H9 (cell line): Measurements from ENCODE around the gene RAP1GAP2. TPM values are rescaled to one million over a fixed set of nuclear protein-coding genes. Genes with fewer than 3 reads are reported as not detected.

Experiments used
- DNase-seq: peaks from one replicate; pipeline ENCODE4 v3.0.0-alpha.2; 2017
- H2AFZ ChIP-seq: one replicate; pipeline ENCODE4 v1.6.1; 2013; ENCODE audit warnings: mild to moderate bottlenecking, low read length, control low read depth, moderate library complexity
- H2AK5ac ChIP-seq: 2 replicates; pipeline ENCODE4 v1.6.1; 2013; ENCODE audit warnings: low read length, control low read depth, mixed read lengths; ENCODE audit not compliant: insufficient read length
- H2BK120ac ChIP-seq: one replicate; pipeline ENCODE4 v1.6.1; 2013; ENCODE audit warnings: low read depth, mild to moderate bottlenecking, low read length, control low read depth, inconsistent platforms; ENCODE audit not compliant: poor library complexity, severe bottlenecking
- H2BK12ac ChIP-seq: 2 replicates; pipeline ENCODE4 v1.6.1; 2013; ENCODE audit warnings: low read length, control low read depth, mixed read lengths, low read depth; ENCODE audit not compliant: insufficient read length
- H2BK15ac ChIP-seq: 2 replicates; pipeline ENCODE4 v1.6.1; 2013; ENCODE audit warnings: low read depth, low read length, control low read depth
- H2BK20ac ChIP-seq: one replicate; pipeline ENCODE4 v1.6.1; 2013; ENCODE audit warnings: low read depth, mild to moderate bottlenecking, low read length, control low read depth, inconsistent platforms; ENCODE audit not compliant: poor library complexity, severe bottlenecking
- H2BK5ac ChIP-seq: 2 replicates; pipeline ENCODE4 v1.6.1; 2013; ENCODE audit warnings: low read length, control low read depth, mixed read lengths; ENCODE audit not compliant: insufficient read length
- H3K14ac ChIP-seq: 2 replicates; pipeline ENCODE4 v1.6.1; 2013; ENCODE audit warnings: low read length, control low read depth; ENCODE audit not compliant: insufficient read depth
- H3K18ac ChIP-seq: 2 replicates; pipeline ENCODE4 v1.6.1; 2013; ENCODE audit warnings: low read depth, mild to moderate bottlenecking, mixed read lengths, low read length, control low read depth; ENCODE audit not compliant: insufficient read length
- H3K23ac ChIP-seq: 2 replicates; pipeline ENCODE4 v1.6.1; 2013; ENCODE audit warnings: low read length, control low read depth, mixed read lengths, low read depth; ENCODE audit not compliant: insufficient read length
- H3K23me2 ChIP-seq: 2 replicates; pipeline ENCODE4 v1.6.1; 2013; ENCODE audit warnings: low read depth, mild to moderate bottlenecking, mixed read lengths, low read length, control low read depth; ENCODE audit not compliant: insufficient read length, poor library complexity, severe bottlenecking
- H3K27ac ChIP-seq: 2 replicates; pipeline ENCODE4 v1.5.1; 2013; ENCODE audit warnings: low read length, control low read depth, mixed read lengths, low read depth; ENCODE audit not compliant: insufficient read length
- H3K27me3 ChIP-seq: 2 replicates; pipeline ENCODE4 v1.6.1; 2013; ENCODE audit warnings: low read length, control low read depth, inconsistent platforms; ENCODE audit not compliant: insufficient read depth
- H3K4ac ChIP-seq: 2 replicates; pipeline ENCODE4 v1.6.1; 2013; ENCODE audit warnings: low read depth, mild to moderate bottlenecking, control low read depth, inconsistent platforms, low read length, moderate library complexity
- H3K4me1 ChIP-seq: 2 replicates; pipeline ENCODE4 v1.6.1; 2013; ENCODE audit warnings: low read length, control low read depth, inconsistent platforms; ENCODE audit not compliant: insufficient read depth
- H3K4me2 ChIP-seq: 2 replicates; pipeline ENCODE4 v1.6.1; 2013; ENCODE audit warnings: low read length, control low read depth, mixed read lengths; ENCODE audit not compliant: insufficient read length, insufficient read depth
- H3K56ac ChIP-seq: 2 replicates; pipeline ENCODE4 v1.6.1; 2013; ENCODE audit warnings: low read depth, mild to moderate bottlenecking, mixed read lengths, low read length, control low read depth; ENCODE audit not compliant: insufficient read length
- H3K79me1 ChIP-seq: 2 replicates; pipeline ENCODE4 v1.6.1; 2013; ENCODE audit warnings: low read depth, mild to moderate bottlenecking, moderate library complexity, low read length, control low read depth, inconsistent platforms; ENCODE audit not compliant: insufficient read depth, poor library complexity, severe bottlenecking
- H3K79me2 ChIP-seq: 2 replicates; pipeline ENCODE4 v1.6.1; 2013; ENCODE audit warnings: low read length, control low read depth, inconsistent platforms; ENCODE audit not compliant: insufficient read depth
- H3K9ac ChIP-seq: 2 replicates; pipeline ENCODE4 v1.6.1; 2013; ENCODE audit warnings: low read length, control low read depth, mixed read lengths; ENCODE audit not compliant: insufficient read length; ENCODE audit errors: extremely low read depth
- H3K9me3 ChIP-seq: one replicate; pipeline ENCODE4 v1.6.1; 2013; ENCODE audit warnings: low read depth, low read length, inconsistent platforms; ENCODE audit not compliant: control insufficient read depth
- H3T11ph ChIP-seq: one replicate; pipeline ENCODE4 v1.6.1; 2013; ENCODE audit warnings: mild to moderate bottlenecking, low read length, control low read depth, inconsistent platforms
- H4K20me1 ChIP-seq: one replicate; pipeline ENCODE4 v1.6.1; 2013; ENCODE audit not compliant: control insufficient read depth, insufficient read length, insufficient read depth
- H4K5ac ChIP-seq: 2 replicates; pipeline ENCODE4 v1.6.1; 2013; ENCODE audit warnings: low read depth, mild to moderate bottlenecking, mixed read lengths, low read length, control low read depth; ENCODE audit not compliant: insufficient read length
- H4K8ac ChIP-seq: replicated peaks from 2 replicates; pipeline ENCODE4 v1.6.1; 2013; ENCODE audit warnings: low read length, control low read depth, mixed read lengths, low read depth; ENCODE audit not compliant: insufficient read length
- H4K91ac ChIP-seq: 2 replicates; pipeline ENCODE4 v1.6.1; 2013; ENCODE audit warnings: low read depth, mild to moderate bottlenecking, moderate library complexity, mixed read lengths, low read length, control low read depth; ENCODE audit not compliant: insufficient read length
- H3K27ac Mint-ChIP-seq, 3 experiments: 2 replicates in 2 of 3; 3 replicates in 1 of 3; pipeline ENCODE4 v1.8.0; 2020 to 2021; ENCODE audit warnings: mixed read lengths in 3 of 3, mild to moderate bottlenecking in 1 of 3, moderate library complexity in 1 of 3
- H3K27me3 Mint-ChIP-seq: 2 replicates; pipeline ENCODE4 v1.8.0; 2021; ENCODE audit warnings: low read depth, mild to moderate bottlenecking, moderate library complexity, mixed read lengths
- H3K36me3 Mint-ChIP-seq, 3 experiments: 2 replicates in 2 of 3; 3 replicates in 1 of 3; pipeline ENCODE4 v1.8.0; 2020 to 2021; ENCODE audit warnings: low read depth in 3 of 3, mixed read lengths in 3 of 3; ENCODE audit not compliant: insufficient read depth in 1 of 3
- H3K4me1 Mint-ChIP-seq, 2 experiments: 2 replicates each; pipeline ENCODE4 v1.8.0; 2020; ENCODE audit warnings: mixed read lengths in 2 of 2
- H3K4me3 Mint-ChIP-seq, 2 experiments: 2 replicates in 1 of 2; 3 replicates in 1 of 2; pipeline ENCODE4 v1.8.0; 2020 to 2021; ENCODE audit warnings: mild to moderate bottlenecking in 2 of 2, mixed read lengths in 2 of 2, moderate library complexity in 1 of 2
- H3K9me3 Mint-ChIP-seq, 2 experiments: 2 replicates in 1 of 2; 3 replicates in 1 of 2; pipeline ENCODE4 v1.8.0; 2020; ENCODE audit warnings: mild to moderate bottlenecking in 2 of 2, mixed read lengths in 2 of 2, moderate library complexity in 1 of 2
- WGBS: extraction: QIAGEN DNeasy Blood & Tissue Kit; methylation state at CpG from one replicate; pipeline ENCODE4 v1.1.7; 2013; ENCODE audit warnings: missing lambda C conversion rate, low lambda C conversion rate, mixed read lengths; ENCODE audit not compliant: insufficient read length; ENCODE audit errors: extremely low coverage; 5-methylcytosine and 5-hydroxymethylcytosine counted together
- total RNA-seq: library from RNA; stranded (reverse); gene quantifications from 2 replicates; pipeline ENCODE4 v1.2.1, GENCODE V29; 2021
- TF ChIP-seq, protein P1 (sequence below): fragments of 200-600 bp; sonication (generic); conservative IDR thresholded peaks from 3 replicates; pipeline ENCODE4 v1.8.0; 2021; ENCODE audit warnings: antibody characterized with exemption, mild to moderate bottlenecking

Gene RAP1GAP2
- total RNA-seq, 1 experiment from 2014 or later = 33.8 TPM

DNA sequence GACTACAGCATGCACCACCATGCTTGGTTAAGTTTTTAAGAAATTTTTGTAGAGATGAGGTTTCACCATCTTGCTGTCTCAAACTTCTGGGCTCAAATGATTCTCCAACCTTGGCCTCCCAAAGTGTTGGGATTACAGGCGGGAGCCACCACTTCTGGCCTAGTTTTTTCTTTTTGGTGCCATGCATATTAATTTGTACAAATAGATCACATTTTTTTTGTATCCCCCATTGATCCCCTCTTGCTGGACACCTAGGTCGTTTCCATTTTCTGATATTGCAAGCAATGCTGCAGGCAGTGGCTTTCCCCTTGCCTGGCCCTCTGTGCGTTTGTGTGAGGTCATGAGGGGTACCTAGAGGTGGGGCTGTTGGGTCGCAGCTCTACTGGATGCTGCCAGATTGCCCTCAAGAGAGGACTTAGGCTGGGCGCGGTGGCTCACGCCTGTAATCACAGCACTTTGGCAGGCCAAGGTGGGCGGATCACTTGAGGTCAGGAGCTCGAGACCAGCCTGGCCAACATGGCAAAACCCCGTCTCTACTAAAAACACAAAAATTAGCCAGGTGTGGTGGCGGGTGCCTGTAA is 23.8 kb downstream of the RAP1GAP2 start:
- H3K27me3 Mint-ChIP-seq = no peaks in the 10 kb centered on the region
- Histone ChIP-seq H4K8ac (no peak overlapping the region), H4K91ac (no peak overlapping the region), H3K79me2 (no peaks in the 10 kb centered on the region), H3K4me2 (no peak overlapping the region), H3K23me2 (no peaks in the 10 kb centered on the region), H2BK120ac (no peak overlapping the region), H3K9me3 (no peaks in the 10 kb centered on the region), H3K23ac (no peak overlapping the region), H3K9ac (no peak overlapping the region), H3K4ac (no peak overlapping the region), H2BK20ac (no peak overlapping the region), H3K14ac (no peak overlapping the region), H3K56ac (no peak overlapping the region), H4K20me1 (no peaks in the 10 kb centered on the region), H3K4me1 (no peaks in the 10 kb centered on the region), H3K27ac (no peak overlapping the region), H3K27me3 (no peaks in the 10 kb centered on the region), H2BK5ac (no peak overlapping the region), H2BK15ac (no peak overlapping the region), H2BK12ac (no peak overlapping the region), H3K18ac (no peak overlapping the region), H2AK5ac (no peak overlapping the region), H4K5ac (no peak overlapping the region), H3K79me1 (no peaks in the 10 kb centered on the region), H3T11ph (no peak overlapping the region), H2AFZ (no peak overlapping the region)
- H3K4me1 Mint-ChIP-seq = peaks cover 5 to 7% of the 10 kb centered on the region in 2 experiments
- no peaks in the 10 kb centered on the region for H3K9me3 Mint-ChIP-seq
- no peaks in the 10 kb centered on the region; a peak in 1 of 7 replicates for H3K36me3 Mint-ChIP-seq
- DNase-seq = no peak
- no CpG with 5 or more reads among the region's 11 CpGs for WGBS
- H3K4me3 Mint-ChIP-seq = no peak overlapping the region; a peak in 1 of 5 replicates
- TF ChIP-seq, protein P1, sequence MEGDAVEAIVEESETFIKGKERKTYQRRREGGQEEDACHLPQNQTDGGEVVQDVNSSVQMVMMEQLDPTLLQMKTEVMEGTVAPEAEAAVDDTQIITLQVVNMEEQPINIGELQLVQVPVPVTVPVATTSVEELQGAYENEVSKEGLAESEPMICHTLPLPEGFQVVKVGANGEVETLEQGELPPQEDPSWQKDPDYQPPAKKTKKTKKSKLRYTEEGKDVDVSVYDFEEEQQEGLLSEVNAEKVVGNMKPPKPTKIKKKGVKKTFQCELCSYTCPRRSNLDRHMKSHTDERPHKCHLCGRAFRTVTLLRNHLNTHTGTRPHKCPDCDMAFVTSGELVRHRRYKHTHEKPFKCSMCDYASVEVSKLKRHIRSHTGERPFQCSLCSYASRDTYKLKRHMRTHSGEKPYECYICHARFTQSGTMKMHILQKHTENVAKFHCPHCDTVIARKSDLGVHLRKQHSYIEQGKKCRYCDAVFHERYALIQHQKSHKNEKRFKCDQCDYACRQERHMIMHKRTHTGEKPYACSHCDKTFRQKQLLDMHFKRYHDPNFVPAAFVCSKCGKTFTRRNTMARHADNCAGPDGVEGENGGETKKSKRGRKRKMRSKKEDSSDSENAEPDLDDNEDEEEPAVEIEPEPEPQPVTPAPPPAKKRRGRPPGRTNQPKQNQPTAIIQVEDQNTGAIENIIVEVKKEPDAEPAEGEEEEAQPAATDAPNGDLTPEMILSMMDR = no peak
- peak overlapping the region in 1 of 3 experiments; percentile 44; a peak in 2 of 7 replicates for H3K27ac Mint-ChIP-seq
